ENCODE measurements around the gene PLEKHG2. TPM values are rescaled to one million over a fixed set of nuclear protein-coding genes. Genes with fewer than 3 reads are reported as not detected.
A peak's percentile ranks its signal among the peaks of the same experiment; 100 is the strongest.

PLEKHG2 gene
- total RNA-seq, 4 donors from 2014 or later, result 8.2 to 29.1 (median 10.7) TPM

- intact Hi-C loops (cut with DNase I), result no loop called here
- Histone ChIP-seq H3K27me3 (no peaks in the 10 kb centered on the region), H3K9me3 (no peaks in the 10 kb centered on the region), H3K36me3 (peaks cover 20 to 34% of the 10 kb centered on the region in 2 donors), H3K27ac (peak within 1 kb of the TSS; percentile 95 to 98 (median 97)), H3K4me1 (peaks cover 14 to 15% of the 10 kb centered on the region in 2 donors), H3K4me3 (replicated peaks in 1 of 3) (peak within 1 kb of the TSS; percentile 67 to 89 (median 77))
- peak; percentile 98 for DNase-seq
- TF ChIP-seq POLR2A (IDR thresholded peaks at IDR 0.05) (peak; percentile 79 to 93), CTCF (IDR thresholded peaks at IDR 0.05) (peak in 1 of 6 experiments; percentile 12)
- 0 to 1% methylated on average over 25 to 58 of the region's 60 CpGs for WGBS, 2 donors
Measured at GRCh38 chr19:39390751-39391437, 21.6 kb upstream of the PLEKHG2 start, which contains the start of the genes MED29 and PAF1. TSS of gene MED29 (plus strand) at chr19:39391378. CDS start at chr19:39391423, 45 bp downstream. TSS of gene PAF1 (minus strand) at chr19:39391106. CDS start at chr19:39390864, 242 bp downstream.

GRCh38 chr19:39397360-39398296, 14.8 kb upstream of the PLEKHG2 start:
- no peaks in the 10 kb centered on the region for H3K9me3 ChIP-seq
- no peaks in the 10 kb centered on the region for H3K27me3 ChIP-seq
- peaks cover 27 to 52% of the 10 kb centered on the region in 2 donors for H3K4me1 ChIP-seq
- H3K36me3 ChIP-seq, result peaks cover 4 to 6% of the 10 kb centered on the region in 2 donors
- TF ChIP-seq CTCF (IDR thresholded peaks at IDR 0.05), result peak; percentile 85 to 97 (median 96)
- TF ChIP-seq POLR2A (IDR thresholded peaks at IDR 0.05), result no peak
- intact Hi-C loops (cut with DNase I), result no loop called here
- 33 to 34% methylated on average over 10 to 16 of the region's 17 CpGs for WGBS, 2 donors
- H3K27ac ChIP-seq, result peak overlapping the region; percentile 74 to 100 (median 99)
- DNase-seq, result peak; percentile 85 to 88
- H3K4me3 ChIP-seq (replicated peaks in 1 of 3), result no peak overlapping the region

GRCh38 chr19:39398297-39398864, 14.1 kb upstream of the PLEKHG2 start:
- H3K36me3 ChIP-seq, result peaks cover 4 to 6% of the 10 kb centered on the region in 2 donors
- peak; percentile 37 to 53 for DNase-seq
- H3K4me3 ChIP-seq (replicated peaks in 1 of 3), result no peak overlapping the region
- H3K9me3 ChIP-seq, result no peaks in the 10 kb centered on the region
- intact Hi-C loops (cut with DNase I), result no loop called here
- 77 to 85% methylated on average over 11 of the region's 11 CpGs for WGBS, 2 donors
- H3K4me1 ChIP-seq, result peaks cover 33 to 53% of the 10 kb centered on the region in 2 donors
- no peak for TF ChIP-seq CTCF (IDR thresholded peaks at IDR 0.05)
- TF ChIP-seq POLR2A (IDR thresholded peaks at IDR 0.05), result no peak
- H3K27ac ChIP-seq, result peak overlapping the region; percentile 74 to 100 (median 99)
- no peaks in the 10 kb centered on the region for H3K27me3 ChIP-seq

- peaks cover 41 to 61% of the 10 kb centered on the region in 2 donors for H3K4me1 ChIP-seq
Measured at GRCh38 chr19:39399668-39400050, 12.8 kb upstream of the PLEKHG2 start.

More at GRCh38 chr19:39399668-39400050, 12.8 kb upstream of the PLEKHG2 start:
- intact Hi-C loops (cut with DNase I), result no loop called here
- no peak for DNase-seq
- Histone ChIP-seq H3K4me3 (replicated peaks in 1 of 3) (no peak overlapping the region), H3K36me3 (peaks cover 0 to 4% of the 10 kb centered on the region in 2 donors), H3K9me3 (no peaks in the 10 kb centered on the region), H3K27ac (peak overlapping the region; percentile 74 to 100 (median 99)), H3K27me3 (no peaks in the 10 kb centered on the region)
- TF ChIP-seq POLR2A (IDR thresholded peaks at IDR 0.05) (no peak), CTCF (IDR thresholded peaks at IDR 0.05) (no peak)
- WGBS, 2 donors, result 81 to 90% methylated on average over 4 of the region's 4 CpGs

All from thyroid gland (tissue), 4 donors.